C4-2B (cell line): ENCODE measurements around the gene DNAJA3.

Experiments used
- H3K27ac ChIP-seq: fragments of 450-650 bp; 2 replicates; pipeline ENCODE4 v1.5.1; 2017
- CTCF ChIP-seq: fragments of 450-650 bp; conservative IDR thresholded peaks from 2 replicates; pipeline ENCODE4 v1.5.1; 2017; ENCODE audit warnings: mild to moderate bottlenecking
- ZFX ChIP-seq: fragments of 450-650 bp; IDR thresholded peaks from 2 replicates; pipeline ENCODE4 v1.6.1; 2017

The DNAJA3 gene

GRCh38 chr16:4385066-4385788 lies 40.4 kb upstream of the DNAJA3 start:
- no peak overlapping the region for H3K27ac ChIP-seq
- TF ChIP-seq ZFX, result no peak
- TF ChIP-seq CTCF, result no peak

GRCh38 chr16:4385789-4386450 lies 39.7 kb upstream of the DNAJA3 start:
- H3K27ac ChIP-seq, result no peak overlapping the region

GRCh38 chr16:4386451-4386805 lies 39.2 kb upstream of the DNAJA3 start:
- no peak overlapping the region for H3K27ac ChIP-seq
- TF ChIP-seq CTCF, result no peak
- TF ChIP-seq ZFX, result no peak

More at GRCh38 chr16:4385789-4386450, 39.7 kb upstream of the DNAJA3 start:
- TF ChIP-seq CTCF, result no peak
- TF ChIP-seq ZFX, result no peak

GRCh38 chr16:4386951-4387565 lies 38.6 kb upstream of the DNAJA3 start:
- TF ChIP-seq CTCF (no peak), ZFX (no peak)
- H3K27ac ChIP-seq, result no peak overlapping the region

- no peak overlapping the region for H3K27ac ChIP-seq
Observed at GRCh38 chr16:4387781-4388180, 37.9 kb upstream of the DNAJA3 start.

GRCh38 chr16:4388271-4389021 lies 37.2 kb upstream of the DNAJA3 start:
- H3K27ac ChIP-seq, result no peak overlapping the region; the same call in 1 of the 2 replicates
- TF ChIP-seq CTCF, result no peak
- no peak for TF ChIP-seq ZFX

More at GRCh38 chr16:4387781-4388180, 37.9 kb upstream of the DNAJA3 start:
- TF ChIP-seq CTCF, result no peak
